Measurements from ENCODE around the gene GNMT. TPM values are rescaled to one million over a fixed set of nuclear protein-coding genes. Genes with fewer than 3 reads are reported as not detected.

The GNMT gene
- total and polyA plus RNA-seq, 9 of the 15 experiments (the other 6 are each of a cell fraction or from before 2014, with no cell fraction given): 0.11 to 0.29 (median 0.15) TPM; not detected in 6

DNA sequence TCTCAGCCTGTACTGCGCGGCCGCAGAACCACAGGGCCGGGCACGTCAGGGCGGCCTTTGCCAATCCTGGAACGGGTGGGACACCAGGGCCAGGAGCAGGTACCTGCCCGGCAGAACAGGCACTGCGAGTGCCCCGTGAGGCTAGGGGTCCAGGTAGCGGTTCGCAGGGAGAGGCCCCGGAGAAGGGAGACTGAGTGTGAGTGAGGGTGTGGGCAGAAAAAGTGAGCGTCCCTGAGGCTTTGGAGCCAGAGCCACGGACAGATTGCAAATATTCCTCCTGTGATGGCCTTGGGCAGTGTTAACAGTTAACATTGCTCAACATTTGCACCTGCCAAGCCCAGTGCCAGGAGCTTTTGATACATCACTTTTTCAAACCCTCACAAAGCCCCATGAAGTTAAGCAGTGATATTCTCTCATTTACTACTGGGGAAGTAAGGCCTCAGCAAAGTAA lies 491 bp downstream of the GNMT start:
- Histone ChIP-seq H2AFZ (ENCODE audit: low read depth, low read length) (no peak overlapping the region), H3K4me2 (ENCODE audit: insufficient read depth, low read length) (no peak overlapping the region), H3K79me2 (ENCODE audit: control insufficient read depth, insufficient read depth, low read length) (no peaks in the 10 kb centered on the region), H3K27ac (ENCODE audit: extremely low read depth, low read depth, low read length) (no peak overlapping the region), H3K9me3 (replicated peaks; ENCODE audit: control insufficient read depth, insufficient read depth, low read depth, low read length) (no peaks in the 10 kb centered on the region), H3K36me3 (ENCODE audit: control insufficient read depth, insufficient read depth, low read length) (peaks cover 20% of the 10 kb centered on the region; the same call in 1 of the 3 replicates), H3K4me3 (no peak overlapping the region), H4K20me1 (replicated peaks; ENCODE audit: control insufficient read depth, insufficient read depth, low read length) (no peaks in the 10 kb centered on the region), H3K27me3 (ENCODE audit: control insufficient read depth in 2 of 2, insufficient read depth in 2 of 2, low read length in 2 of 2) (no peaks in the 10 kb centered on the region), H3K9me1 (ENCODE audit: control insufficient read depth, insufficient read depth, low read length) (no peaks in the 10 kb centered on the region), H3K9ac (ENCODE audit: insufficient read depth in 1 of 2, low read depth in 2 of 2, low read length in 2 of 2) (no peak overlapping the region; a peak in 1 of 4 replicates), H3K4me1 (replicated peaks in 1 of 2; ENCODE audit: control insufficient read depth in 2 of 2, insufficient read depth in 2 of 2, low read length in 2 of 2) (peaks cover 0 to 14% of the 10 kb centered on the region in 2 experiments; a peak in 2 of 5 replicates)
- ATAC-seq (no peak), FAIRE-seq (no peak), DNase-seq (ENCODE audit: extremely low read depth in 1 of 4, low spot score in 3 of 4) (no peak)
- ChIA-PET POLR2A (interaction anchor here (0.6 kb wide), 1 partner anchor 10 kb away, joined by 3 read pairs; no protein-coding TSS in a partner anchor), CTCF (ENCODE audit: low intra/inter-chr PET ratio) (no interaction called here)
- intact Hi-C loops (cut with micrococcal nuclease) (loop anchor here (5.0 kb wide), 1 partner anchor 59 kb away; no protein-coding TSS in a partner anchor), in situ Hi-C loops (cut with MboI) (no loop called here)
- WGBS (ENCODE audit: insufficient coverage, low coverage, missing lambda C conversion rate): 75% methylated on average over 15 of the region's 15 CpGs
- no TSS peak for BruUV-seq (replicated peaks)
- TF ChIP-seq TSHZ1 (CRISPR knock-in tag; IDR thresholded peaks at IDR 0.05) (no peak), RNF219 (CRISPR knock-in tag; IDR thresholded peaks at IDR 0.05) (no peak), ETS2 (tag; IDR thresholded peaks at IDR 0.05; ENCODE audit: borderline replicate concordance, poor library complexity, severe bottlenecking) (no peak), SRSF7 (optimal IDR thresholded peaks at IDR 0.05; ENCODE audit: low read depth, low read length) (no peak), NR0B1 (IDR thresholded peaks at IDR 0.05; ENCODE audit: partially characterized antibody) (no peak), SUPT5H (IDR thresholded peaks at IDR 0.05) (no peak), ID3 (CRISPR knock-in tag; IDR thresholded peaks at IDR 0.05) (no peak), ID3 (tag; IDR thresholded peaks at IDR 0.05) (no peak), ETS1 (conservative IDR thresholded peaks at IDR 0.05; ENCODE audit: control insufficient read depth, low read depth, low read length) (no peak)

Measured in K562 (cell line).